A673 (cell line): ENCODE measurements around the gene TENM4.

ENCODE experiments used
- CTCF ChIP-seq: fragments of 300-800, 200-600 bp; sonication (generic); conservative IDR thresholded peaks from 2 replicates; pipeline ENCODE4 v1.5.1; 2017; ENCODE audit warnings: low read depth, mild to moderate bottlenecking, antibody characterized with exemption, low read length, moderate library complexity, mixed read lengths
- EZH2 ChIP-seq: fragments of 200-600 bp; sonication (generic); IDR thresholded peaks from 2 replicates; pipeline ENCODE4 v1.6.1; 2017; ENCODE audit warnings: borderline replicate concordance, low read depth, mild to moderate bottlenecking, mixed read lengths, antibody characterized with exemption, low read length; ENCODE audit not compliant: poor library complexity, severe bottlenecking

- TF ChIP-seq CTCF (no peak), EZH2 (no peak)
Measured at GRCh38 chr11:79200398-79201070, 240.3 kb downstream of the TENM4 start.
